GM13976 (cell line): ENCODE measurements around the gene OR1E2.

Source experiments
- DNase-seq: peaks from one replicate; pipeline ENCODE4 v3.0.0; 2012; ENCODE audit warnings: low spot score
- in situ Hi-C: fragments of 300-500 bp; cut with MboI; formaldehyde crosslinking; loops from one replicate; pipeline ENCODE4 v1.12.0; 2022; ENCODE audit warnings: low sequenced_read_pairs, mixed read lengths, inconsistent platforms; ENCODE audit not compliant: unreplicated experiment
- TF ChIP-seq, protein P1 (sequence below): IDR thresholded peaks from 2 replicates; pipeline ENCODE4 v1.5.1; 2012; ENCODE audit warnings: borderline replicate concordance, mild to moderate bottlenecking; ENCODE audit not compliant: insufficient read depth; ENCODE audit errors: extremely low read depth, missing control alignments, control extremely low read depth

Gene OR1E2, protein sequence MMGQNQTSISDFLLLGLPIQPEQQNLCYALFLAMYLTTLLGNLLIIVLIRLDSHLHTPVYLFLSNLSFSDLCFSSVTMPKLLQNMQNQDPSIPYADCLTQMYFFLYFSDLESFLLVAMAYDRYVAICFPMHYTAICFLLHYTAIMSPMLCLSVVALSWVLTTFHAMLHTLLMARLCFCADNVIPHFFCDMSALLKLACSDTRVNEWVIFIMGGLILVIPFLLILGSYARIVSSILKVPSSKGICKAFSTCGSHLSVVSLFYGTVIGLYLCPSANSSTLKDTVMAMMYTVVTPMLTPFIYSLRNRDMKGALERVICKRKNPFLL

DNA sequence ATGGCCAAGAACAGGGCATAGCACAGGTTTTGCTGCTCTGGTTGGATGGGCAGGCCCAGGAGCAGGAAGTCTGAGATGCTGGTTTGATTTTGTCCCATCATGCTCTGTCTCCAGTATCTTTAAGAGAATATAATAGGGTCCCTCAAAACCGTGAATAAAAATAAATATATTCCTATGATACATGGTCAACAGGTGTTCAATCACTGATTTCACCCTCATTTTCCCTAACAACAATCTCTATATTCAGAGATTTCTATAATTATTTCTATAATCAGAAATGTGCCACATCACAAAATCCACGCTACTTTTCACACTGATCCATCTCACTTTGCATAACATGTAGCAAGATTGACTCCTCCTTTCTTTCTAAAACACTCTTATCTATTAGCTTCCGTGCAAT is at the start of gene OR1E2:
Gene OR1E2 (minus strand): TSS at position 101 of the 400 bp plus-strand sequence. CDS start 0 bp downstream, at position 101.
- in situ Hi-C loops: no loop called here
- DNase-seq: no peak
- TF ChIP-seq, protein P1, sequence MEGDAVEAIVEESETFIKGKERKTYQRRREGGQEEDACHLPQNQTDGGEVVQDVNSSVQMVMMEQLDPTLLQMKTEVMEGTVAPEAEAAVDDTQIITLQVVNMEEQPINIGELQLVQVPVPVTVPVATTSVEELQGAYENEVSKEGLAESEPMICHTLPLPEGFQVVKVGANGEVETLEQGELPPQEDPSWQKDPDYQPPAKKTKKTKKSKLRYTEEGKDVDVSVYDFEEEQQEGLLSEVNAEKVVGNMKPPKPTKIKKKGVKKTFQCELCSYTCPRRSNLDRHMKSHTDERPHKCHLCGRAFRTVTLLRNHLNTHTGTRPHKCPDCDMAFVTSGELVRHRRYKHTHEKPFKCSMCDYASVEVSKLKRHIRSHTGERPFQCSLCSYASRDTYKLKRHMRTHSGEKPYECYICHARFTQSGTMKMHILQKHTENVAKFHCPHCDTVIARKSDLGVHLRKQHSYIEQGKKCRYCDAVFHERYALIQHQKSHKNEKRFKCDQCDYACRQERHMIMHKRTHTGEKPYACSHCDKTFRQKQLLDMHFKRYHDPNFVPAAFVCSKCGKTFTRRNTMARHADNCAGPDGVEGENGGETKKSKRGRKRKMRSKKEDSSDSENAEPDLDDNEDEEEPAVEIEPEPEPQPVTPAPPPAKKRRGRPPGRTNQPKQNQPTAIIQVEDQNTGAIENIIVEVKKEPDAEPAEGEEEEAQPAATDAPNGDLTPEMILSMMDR: no peak

DNA sequence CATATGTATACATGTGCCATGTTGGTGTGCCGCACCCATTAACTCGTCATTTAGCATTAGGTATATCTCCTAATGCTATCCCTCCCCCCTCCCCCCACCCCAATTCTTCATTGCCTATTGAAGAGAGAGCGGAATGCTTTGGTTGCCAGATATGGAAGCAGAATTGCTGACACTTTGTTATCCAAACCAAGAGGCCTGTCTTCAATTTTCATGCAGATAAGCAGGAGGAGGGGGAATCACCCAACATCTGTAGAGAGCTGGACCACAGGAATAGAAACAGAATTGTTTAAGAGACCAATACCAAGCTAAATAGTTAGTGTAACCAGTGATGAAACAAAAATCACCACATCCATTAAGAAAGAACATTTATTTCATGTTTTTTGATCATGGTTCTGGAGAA is 49.2 kb upstream of the OR1E2 start:
- in situ Hi-C loops: no loop called here
- TF ChIP-seq, protein P1: no peak
- DNase-seq: no peak

DNA sequence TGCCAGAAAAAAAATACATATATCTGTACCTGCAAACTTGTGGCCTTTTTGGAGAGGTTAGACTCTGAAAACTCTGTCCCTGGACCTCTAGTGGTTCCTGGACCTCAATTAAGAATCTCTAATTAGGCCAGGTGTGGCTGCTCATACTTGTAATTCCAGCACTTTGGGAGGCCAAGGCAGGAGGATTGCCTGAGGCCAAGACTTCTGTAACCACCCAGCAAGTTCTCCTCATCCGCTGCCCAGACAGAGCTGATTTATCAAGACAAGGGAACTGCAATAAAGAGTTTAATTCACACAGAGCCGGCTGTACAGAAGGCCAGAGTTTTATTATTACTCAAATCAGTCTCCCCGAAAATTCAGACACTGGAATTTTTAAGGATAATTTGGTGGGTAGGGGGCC is 46.3 kb upstream of the OR1E2 start:
- DNase-seq: no peak
- in situ Hi-C loops: no loop called here
- TF ChIP-seq, protein P1: no peak

DNA sequence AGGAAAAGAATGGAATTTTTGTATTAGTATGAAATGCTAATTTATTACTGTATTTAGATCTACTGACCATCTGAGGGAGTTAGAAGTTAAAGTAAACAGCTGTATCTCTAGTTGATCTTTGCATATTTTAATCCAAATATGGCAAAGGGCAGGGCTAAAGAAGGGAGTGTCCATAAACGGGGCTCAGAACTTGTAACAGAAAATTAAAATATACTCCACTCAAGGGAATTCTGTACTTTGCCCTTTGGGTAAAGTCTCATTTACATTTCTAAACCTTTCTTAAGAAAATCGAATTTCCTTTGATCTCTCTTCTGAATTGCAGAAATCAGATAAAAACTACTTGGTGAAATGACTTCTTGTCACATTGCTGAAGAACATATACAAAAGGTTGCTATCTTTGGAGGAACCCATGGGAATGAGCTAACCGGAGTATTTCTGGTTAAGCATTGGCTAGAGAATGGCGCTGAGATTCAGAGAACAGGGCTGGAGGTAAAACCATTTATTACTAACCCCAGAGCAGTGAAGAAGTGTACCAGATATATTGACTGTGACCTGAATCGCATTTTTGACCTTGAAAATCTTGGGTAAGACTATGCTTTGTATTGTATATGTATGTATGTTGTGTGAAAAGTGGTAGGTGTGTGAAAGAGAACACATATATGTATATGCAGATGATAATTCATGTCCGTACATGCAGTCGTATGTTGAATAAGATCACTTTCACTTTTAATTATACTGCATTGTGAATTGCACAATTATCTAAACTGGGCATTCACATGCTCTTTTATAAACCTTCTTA is 42.4 kb upstream of the OR1E2 start, which contains the start of gene ASPA:
Gene ASPA (plus strand): TSS at position 186 of the 799 bp plus-strand sequence. CDS start 163 bp downstream, at position 349.
- TF ChIP-seq, protein P1: no peak
- no peak for DNase-seq
- in situ Hi-C loops: no loop called here

DNA sequence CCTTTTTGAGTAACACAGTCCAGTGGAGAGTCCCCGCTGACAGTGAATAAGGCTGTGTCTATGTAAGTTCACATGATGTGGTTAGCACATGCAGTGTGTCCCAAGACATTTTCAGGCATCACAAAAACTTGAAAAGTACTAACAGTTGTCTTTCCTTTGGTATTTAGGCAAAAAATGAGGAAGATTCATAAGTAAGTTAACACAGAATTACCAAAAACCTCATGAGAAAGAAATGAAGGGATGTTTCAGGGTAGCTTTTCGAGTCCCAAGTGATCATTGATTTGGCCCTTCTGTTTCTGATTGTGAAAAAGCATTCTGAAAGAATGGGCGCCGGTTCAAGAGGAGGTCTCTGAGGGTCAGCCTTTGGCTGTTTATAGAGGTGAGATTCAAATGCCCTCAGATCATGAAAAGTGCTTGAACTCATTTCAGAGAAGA is 41.6 kb upstream of the OR1E2 start:
- no peak for DNase-seq
- TF ChIP-seq, protein P1: no peak
- in situ Hi-C loops: no loop called here

DNA sequence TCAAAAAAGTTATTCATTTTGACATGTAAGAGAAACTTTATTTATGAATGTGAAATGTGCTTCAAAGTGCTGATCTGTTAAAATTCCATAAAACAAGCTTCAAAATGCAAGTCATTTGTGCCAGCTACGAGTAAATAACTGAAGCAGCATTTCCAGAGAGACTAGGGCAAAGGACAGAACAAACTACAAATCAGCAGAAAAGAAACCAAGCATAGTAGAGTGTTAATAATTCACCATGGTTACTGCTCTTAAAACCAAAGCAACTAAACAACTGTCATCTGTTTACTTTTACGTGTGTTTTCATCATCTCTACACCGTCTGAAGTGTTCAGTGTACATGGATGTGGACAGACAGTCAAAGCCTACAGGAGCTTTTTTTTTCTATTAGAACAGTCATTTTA is 40.6 kb upstream of the OR1E2 start:
- TF ChIP-seq, protein P1: no peak
- in situ Hi-C loops: no loop called here
- no peak for DNase-seq
